C4-2B (cell line): ENCODE measurements around the gene EPS8L1.

Experiments
- ZFX ChIP-seq: fragments of 450-650 bp; IDR thresholded peaks from 2 replicates; pipeline ENCODE4 v1.6.1; 2017
- TF ChIP-seq, protein P1 (sequence below): fragments of 450-650 bp; conservative IDR thresholded peaks from 2 replicates; pipeline ENCODE4 v1.5.1; 2017; ENCODE audit warnings: mild to moderate bottlenecking

DNA sequence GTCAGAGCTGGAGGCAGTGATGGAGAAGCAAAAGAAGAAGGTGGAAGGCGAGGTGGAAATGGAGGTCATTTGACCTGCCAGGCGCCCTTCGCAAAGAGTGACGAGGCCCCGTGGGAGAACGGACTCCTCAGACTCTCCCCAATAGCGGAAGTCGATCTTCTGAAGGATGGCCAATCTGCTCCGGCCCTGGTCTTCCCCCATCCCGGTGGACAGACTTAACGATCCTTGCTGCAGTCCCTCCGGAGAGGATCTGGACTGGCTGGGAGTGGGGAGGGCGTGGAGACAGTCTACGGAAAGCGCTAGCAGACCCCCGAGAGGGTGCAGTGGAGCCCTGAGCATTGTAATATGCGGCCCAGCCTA is 11.9 kb downstream of the EPS8L1 start:
- TF ChIP-seq, protein P1, sequence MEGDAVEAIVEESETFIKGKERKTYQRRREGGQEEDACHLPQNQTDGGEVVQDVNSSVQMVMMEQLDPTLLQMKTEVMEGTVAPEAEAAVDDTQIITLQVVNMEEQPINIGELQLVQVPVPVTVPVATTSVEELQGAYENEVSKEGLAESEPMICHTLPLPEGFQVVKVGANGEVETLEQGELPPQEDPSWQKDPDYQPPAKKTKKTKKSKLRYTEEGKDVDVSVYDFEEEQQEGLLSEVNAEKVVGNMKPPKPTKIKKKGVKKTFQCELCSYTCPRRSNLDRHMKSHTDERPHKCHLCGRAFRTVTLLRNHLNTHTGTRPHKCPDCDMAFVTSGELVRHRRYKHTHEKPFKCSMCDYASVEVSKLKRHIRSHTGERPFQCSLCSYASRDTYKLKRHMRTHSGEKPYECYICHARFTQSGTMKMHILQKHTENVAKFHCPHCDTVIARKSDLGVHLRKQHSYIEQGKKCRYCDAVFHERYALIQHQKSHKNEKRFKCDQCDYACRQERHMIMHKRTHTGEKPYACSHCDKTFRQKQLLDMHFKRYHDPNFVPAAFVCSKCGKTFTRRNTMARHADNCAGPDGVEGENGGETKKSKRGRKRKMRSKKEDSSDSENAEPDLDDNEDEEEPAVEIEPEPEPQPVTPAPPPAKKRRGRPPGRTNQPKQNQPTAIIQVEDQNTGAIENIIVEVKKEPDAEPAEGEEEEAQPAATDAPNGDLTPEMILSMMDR = no peak
- TF ChIP-seq ZFX = no peak
